ENCODE measurements around the gene VPS4B.
"Not testable (repeated sequence)": the region's sequence is repeated elsewhere in the genome, so short reads cannot be mapped to it uniquely, and the experiment has no call there.

Gene VPS4B

GRCh38 chr18:63366213-63367052 is 55.8 kb downstream of the VPS4B start:
- DNase-seq = peak; percentile 60

GRCh38 chr18:63365876-63366212 is 56.4 kb downstream of the VPS4B start:
- no peak for DNase-seq

- peak; percentile 61 for DNase-seq
Measured at GRCh38 chr18:63363951-63364350, 58.3 kb downstream of the VPS4B start.

- DNase-seq = not testable (repeated sequence)
Measured at GRCh38 chr18:63363420-63363819, 58.9 kb downstream of the VPS4B start.

- no peak for DNase-seq
Measured at GRCh38 chr18:63356272-63356896, 65.9 kb downstream of the VPS4B start.

- DNase-seq = no peak
Measured at GRCh38 chr18:63350230-63350629, 72.0 kb downstream of the VPS4B start.

- no peak for DNase-seq
Measured at GRCh38 chr18:63348508-63349136, 73.7 kb downstream of the VPS4B start.

- DNase-seq = no peak
Measured at GRCh38 chr18:63346480-63347183, 75.6 kb downstream of the VPS4B start.

- no peak for DNase-seq
Measured at GRCh38 chr18:63346031-63346430, 76.2 kb downstream of the VPS4B start.

GRCh38 chr18:63344918-63345317 is 77.4 kb downstream of the VPS4B start:
- DNase-seq = no peak

- no peak for DNase-seq
Measured at GRCh38 chr18:63344263-63344662, 78.0 kb downstream of the VPS4B start.

- DNase-seq = peak; percentile 44
Measured at GRCh38 chr18:63342206-63342605, 80.1 kb downstream of the VPS4B start.

GRCh38 chr18:63339920-63340484 is 82.3 kb downstream of the VPS4B start:
- peak; percentile 65 for DNase-seq
